ENCODE data around the gene WDR70.

GRCh38 chr5:37495668-37496347 lies 116.7 kb downstream of the WDR70 start:
- TF ChIP-seq CTCF (IDR thresholded peaks at IDR 0.05) (no peak), POLR2A (IDR thresholded peaks at IDR 0.05) (no peak)

Measured in transverse colon (tissue), 3 donors.